Metanephros (tissue), 1 donor: ENCODE measurements around the gene CHST9. TPM values are rescaled to one million over a fixed set of nuclear protein-coding genes. Genes with fewer than 3 reads are reported as not detected.

Experiments used
- total RNA-seq: library from RNA; depleted of rRNA; stranded (reverse); fragments of >200 nt; gene quantifications from one replicate; pipeline ENCODE4 v1.2.3, GENCODE V29; 2014

The CHST9 gene
- total RNA-seq, result 1.6 TPM

GRCh38 chr18:27185025-27185763, at the start of gene CHST9:
TSS of gene CHST9 (minus strand) at chr18:27185308. CDS start at chr18:27142809, 42,499 bp downstream.

GRCh38 chr18:26865557-26865956, 319.6 kb downstream of the CHST9 start, which contains the start of gene AQP4:
TSS of gene AQP4 (minus strand) at chr18:26865707. CDS start at chr18:26865689, 18 bp downstream.

